Right atrium auricular region (tissue), 2 donors: Measurements from ENCODE around the gene SEC63. TPM values are rescaled to one million over a fixed set of nuclear protein-coding genes. Genes with fewer than 3 reads are reported as not detected.

Source experiments
- DNase-seq: peaks from one replicate; pipeline ENCODE4 v3.0.0-alpha.2; 2019; ENCODE audit warnings: low spot score
- H3K27ac ChIP-seq, 2 donors: fragments of 200-600 bp; sonication (generic); 1 replicate in 1 of 2; 2 replicates in 1 of 2; pipeline ENCODE4 v1.5.1; 2016 to 2019
- H3K27me3 ChIP-seq, 2 donors: fragments of 200-600 bp; sonication (generic); one replicate each; pipeline versions ENCODE4 v1.5.1 to v1.6.0; 2017 to 2019
- H3K36me3 ChIP-seq: fragments of 200-600 bp; sonication (generic); one replicate; pipeline ENCODE4 v1.5.1; 2016
- H3K4me1 ChIP-seq, 2 donors: fragments of 200-600 bp; sonication (generic); one replicate each; pipeline versions ENCODE4 v1.5.1 to v1.6.0; 2017 to 2019
- H3K4me3 ChIP-seq, 2 donors: fragments of 200-600 bp; sonication (generic); 1 replicate in 1 of 2; 2 replicates in 1 of 2; pipeline ENCODE4 v1.5.1; 2017 to 2019; ENCODE audit warnings: mild to moderate bottlenecking in 1 of 2, moderate library complexity in 1 of 2
- H3K9me3 ChIP-seq, 2 donors: fragments of 200-600 bp; sonication (generic); one replicate each; pipeline ENCODE4 v1.5.1; 2019
- CTCF ChIP-seq, 2 donors: fragments of 200-600 bp; sonication (generic); IDR thresholded peaks; one replicate each; pipeline ENCODE4 v1.5.1; 2019; ENCODE audit warnings: antibody characterized with exemption in 2 of 2
- total RNA-seq, 2 donors: library from RNA; depleted of rRNA; stranded (reverse); fragments of >200 nt; gene quantifications; one replicate each; pipeline ENCODE4 v1.1.0, GENCODE V29; 2016

SEC63 gene
- total RNA-seq, 2 donors from 2014 or later: 14.5 to 18.9 TPM

DNA sequence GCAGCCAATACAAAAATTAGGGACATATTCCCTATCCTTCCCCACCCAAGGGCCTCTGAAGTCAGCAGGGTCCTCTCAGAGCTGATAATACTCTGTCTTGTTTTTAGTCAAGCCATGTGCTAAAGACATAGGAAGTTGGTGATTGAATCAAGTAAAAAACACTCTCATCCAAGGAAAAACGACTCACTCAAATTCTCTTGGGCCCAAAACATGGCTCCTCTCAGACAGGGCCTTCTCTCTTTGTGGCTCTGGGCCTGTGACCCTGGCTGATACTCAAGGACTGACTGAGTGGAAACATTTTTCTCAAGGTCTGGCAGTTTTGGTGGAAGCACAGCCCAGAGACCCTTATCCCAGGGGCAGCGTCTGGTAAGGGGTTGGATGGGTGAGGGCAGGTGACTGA lies 127.9 kb downstream of the SEC63 start:
- no peak for DNase-seq
- Histone ChIP-seq H3K4me3 (no peak overlapping the region), H3K4me1 (no peaks in the 10 kb centered on the region), H3K27ac (no peak overlapping the region), H3K36me3 (no peaks in the 10 kb centered on the region), H3K27me3 (no peaks in the 10 kb centered on the region), H3K9me3 (no peaks in the 10 kb centered on the region)
- no peak for TF ChIP-seq CTCF (IDR thresholded peaks at IDR 0.05)

- DNase-seq: no peak
- Histone ChIP-seq H3K36me3 (no peaks in the 10 kb centered on the region), H3K4me3 (no peak overlapping the region), H3K27me3 (no peaks in the 10 kb centered on the region), H3K9me3 (no peaks in the 10 kb centered on the region), H3K27ac (no peak overlapping the region), H3K4me1 (no peaks in the 10 kb centered on the region)
- no peak for TF ChIP-seq CTCF (IDR thresholded peaks at IDR 0.05)
Measured at GRCh38 chr6:107827541-107827940, 130.5 kb downstream of the SEC63 start.

DNA sequence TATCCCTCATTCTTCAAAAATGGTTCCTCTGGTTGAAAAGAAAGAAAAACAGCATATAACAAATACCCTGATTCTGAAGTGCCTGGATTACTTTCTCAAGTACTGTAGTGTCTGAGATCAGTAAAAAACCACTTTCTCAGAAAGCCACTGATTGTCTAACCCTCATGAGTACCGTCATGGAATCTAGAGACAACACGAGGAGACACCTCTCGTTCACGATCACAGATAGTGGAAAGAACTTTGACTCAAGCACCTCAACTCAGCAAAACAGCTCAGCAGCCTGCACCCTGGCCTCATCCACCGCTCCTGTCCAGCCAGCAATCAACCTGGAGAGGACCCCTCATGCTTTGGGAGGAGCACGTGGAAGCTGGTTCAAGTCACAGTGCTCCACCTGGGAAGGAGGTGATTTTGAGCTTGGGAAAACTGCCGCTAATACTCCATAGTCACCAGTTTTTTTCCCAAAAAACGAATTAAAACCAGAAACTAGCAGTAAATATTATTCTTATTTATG lies 134.9 kb downstream of the SEC63 start:
- no peak overlapping the region for H3K27ac ChIP-seq
- H3K9me3 ChIP-seq: no peaks in the 10 kb centered on the region
- peaks cover 0 to 6% of the 10 kb centered on the region in 2 donors for H3K4me1 ChIP-seq
- no peaks in the 10 kb centered on the region for H3K27me3 ChIP-seq
- no peak overlapping the region for H3K4me3 ChIP-seq
- TF ChIP-seq CTCF (IDR thresholded peaks at IDR 0.05): no peak
- no peak for DNase-seq
- H3K36me3 ChIP-seq: no peaks in the 10 kb centered on the region

DNA sequence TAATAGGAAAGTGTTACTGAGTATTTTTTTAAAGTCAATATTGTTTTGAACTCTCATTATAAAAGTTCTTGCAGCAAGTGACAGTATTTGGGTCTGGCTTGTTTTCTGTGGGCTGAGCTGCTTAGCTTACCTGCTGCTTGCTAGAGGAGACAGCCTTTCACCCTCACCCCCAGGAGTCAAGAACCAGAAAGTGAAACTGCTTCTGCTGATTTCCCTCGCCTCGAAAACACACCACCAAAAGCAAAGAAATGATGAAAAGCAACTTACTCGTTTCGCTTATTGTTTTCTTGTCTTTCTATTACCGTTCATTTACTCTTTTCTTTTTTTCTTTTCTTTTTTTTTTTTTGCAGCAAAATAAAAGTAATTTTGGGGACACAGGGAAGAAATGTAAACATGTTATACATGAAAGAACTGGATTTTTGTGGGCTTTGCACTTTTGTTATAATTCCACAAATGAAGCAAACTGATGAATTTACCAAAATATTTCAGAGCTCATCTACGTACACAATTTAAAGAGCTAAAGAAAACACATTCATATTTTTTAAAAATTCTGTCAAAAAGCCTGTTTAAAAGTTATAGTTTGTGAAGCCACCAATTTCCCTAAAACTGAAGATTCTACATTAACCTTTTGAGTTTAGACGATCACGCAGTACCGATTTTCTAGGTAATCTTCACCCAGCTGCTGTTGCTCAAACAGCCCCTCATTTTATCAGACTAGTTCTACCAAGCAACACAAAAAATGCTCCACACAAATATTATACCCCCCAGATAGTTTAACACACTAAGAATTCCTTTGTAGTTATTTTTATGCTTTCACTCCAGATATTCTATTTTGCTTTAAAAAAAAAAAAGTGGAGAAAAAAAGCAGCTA lies 135.6 kb downstream of the SEC63 start:
- Histone ChIP-seq H3K27me3 (no peaks in the 10 kb centered on the region), H3K4me3 (no peak overlapping the region), H3K4me1 (peaks cover 0 to 6% of the 10 kb centered on the region in 2 donors), H3K9me3 (no peaks in the 10 kb centered on the region), H3K36me3 (no peaks in the 10 kb centered on the region), H3K27ac (no peak overlapping the region)
- no peak for TF ChIP-seq CTCF (IDR thresholded peaks at IDR 0.05)
- DNase-seq: no peak

DNA sequence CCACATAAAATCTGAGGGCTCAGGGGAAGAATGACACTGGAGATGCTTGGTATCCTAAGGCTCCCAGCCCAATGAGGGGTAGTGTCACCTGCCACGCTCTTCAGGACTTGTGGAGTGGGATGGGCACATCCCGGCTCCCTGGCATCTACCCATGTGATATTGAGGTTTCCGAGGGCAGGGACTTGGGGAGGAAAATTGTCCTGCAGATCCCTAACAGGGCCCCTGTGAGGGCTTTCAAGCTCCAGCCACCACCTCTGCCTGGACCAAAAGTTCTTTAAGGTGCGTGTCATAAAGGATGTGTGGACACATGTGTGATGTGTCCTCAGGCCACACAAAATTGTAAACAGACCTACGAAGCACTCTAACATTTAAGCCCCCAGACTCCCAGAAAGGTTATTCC lies 136.4 kb downstream of the SEC63 start:
- Histone ChIP-seq H3K4me1 (peaks cover 0 to 6% of the 10 kb centered on the region in 2 donors), H3K9me3 (no peaks in the 10 kb centered on the region), H3K4me3 (no peak overlapping the region), H3K27ac (no peak overlapping the region), H3K36me3 (no peaks in the 10 kb centered on the region), H3K27me3 (no peaks in the 10 kb centered on the region)
- peak; percentile 30 for DNase-seq
- TF ChIP-seq CTCF (IDR thresholded peaks at IDR 0.05): no peak
